ENCODE results near the gene PKDREJ.
A peak's percentile ranks its signal among the peaks of the same experiment; 100 is the strongest.

PKDREJ gene

GRCh38 chr22:46250035-46250782 is 12.9 kb downstream of the PKDREJ start, which contains the start of gene CDPF1:
Gene CDPF1, minus strand, starts transcription at chr22:46250293. Its CDS starts 2,009 bp downstream, at chr22:46248284.
- DNase-seq (ENCODE audit: low read depth), result peak; percentile 77
- H3K4me3 ChIP-seq (ENCODE audit: low read depth, low read length), result peak within 1 kb of the TSS; percentile 91
- TF ChIP-seq CTCF (conservative IDR thresholded peaks at IDR 0.05; ENCODE audit: low read depth, low read length), result no peak

- no peak for TF ChIP-seq CTCF (conservative IDR thresholded peaks at IDR 0.05; ENCODE audit: low read depth, low read length)
- H3K4me3 ChIP-seq (ENCODE audit: low read depth, low read length), result no peak overlapping the region
- no peak for DNase-seq (ENCODE audit: low read depth)
Measured at GRCh38 chr22:46247443-46247975, 15.6 kb downstream of the PKDREJ start.

GRCh38 chr22:46246178-46246577 is 17.0 kb downstream of the PKDREJ start:
- H3K4me3 ChIP-seq (ENCODE audit: low read depth, low read length), result no peak overlapping the region
- TF ChIP-seq CTCF (conservative IDR thresholded peaks at IDR 0.05; ENCODE audit: low read depth, low read length), result no peak
- DNase-seq (ENCODE audit: low read depth), result no peak

GRCh38 chr22:46245511-46245910 is 17.6 kb downstream of the PKDREJ start:
- H3K4me3 ChIP-seq (ENCODE audit: low read depth, low read length), result no peak overlapping the region
- no peak for DNase-seq (ENCODE audit: low read depth)
- no peak for TF ChIP-seq CTCF (conservative IDR thresholded peaks at IDR 0.05; ENCODE audit: low read depth, low read length)

- TF ChIP-seq CTCF (conservative IDR thresholded peaks at IDR 0.05; ENCODE audit: low read depth, low read length), result no peak
- no peak for DNase-seq (ENCODE audit: low read depth)
- H3K4me3 ChIP-seq (ENCODE audit: low read depth, low read length), result no peak overlapping the region
Measured at GRCh38 chr22:46244771-46245170, 18.4 kb downstream of the PKDREJ start.

GRCh38 chr22:46242076-46242475 is 21.1 kb downstream of the PKDREJ start:
- DNase-seq (ENCODE audit: low read depth), result no peak
- no peak overlapping the region for H3K4me3 ChIP-seq (ENCODE audit: low read depth, low read length)
- TF ChIP-seq CTCF (conservative IDR thresholded peaks at IDR 0.05; ENCODE audit: low read depth, low read length), result no peak

Data from choroid plexus epithelial cell (primary cell).